Activated T-cell treated with anti-CD3 and anti-CD28 coated beads for 1 hour (primary cell): Measurements from ENCODE around the gene HCN2.

ENCODE experiments used
- DNase-seq: peaks from one replicate; pipeline ENCODE4 v3.0.0-alpha.2; 2020; ENCODE audit warnings: low read depth

Gene HCN2

DNA sequence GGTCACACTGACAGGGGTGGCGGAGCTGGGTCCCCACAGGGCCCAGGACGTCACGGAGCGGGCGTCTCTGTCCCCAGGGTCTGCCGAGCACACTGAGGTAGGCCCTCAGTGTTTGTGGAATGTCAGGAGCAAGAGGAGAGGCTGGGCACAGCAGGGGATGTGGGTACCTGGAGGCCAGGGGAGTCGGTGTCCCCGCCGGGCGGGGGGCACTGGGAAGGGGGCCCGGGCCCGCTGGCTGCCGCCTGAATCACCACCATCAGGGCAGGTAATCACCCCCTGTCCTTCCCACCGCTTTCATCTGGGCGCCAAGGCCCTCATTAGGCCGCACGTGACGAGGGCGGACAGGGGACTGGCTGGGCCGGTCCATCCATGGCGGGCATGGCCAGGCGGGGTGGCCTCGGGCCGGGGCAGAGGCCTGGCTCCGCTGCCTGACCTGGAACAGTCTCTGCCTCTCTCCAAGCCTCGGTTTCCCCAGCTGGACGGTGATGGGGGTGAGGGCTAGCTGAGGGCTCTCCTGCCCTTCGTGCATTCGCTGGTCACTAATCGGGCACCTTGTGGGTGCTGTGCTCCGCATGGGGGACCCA is 51.0 kb downstream of the HCN2 start:
- DNase-seq, result no peak

- no peak for DNase-seq
Observed at GRCh38 chr19:641702-642101, 52.0 kb downstream of the HCN2 start.

- no peak for DNase-seq
Observed at GRCh38 chr19:642767-643727, 53.4 kb downstream of the HCN2 start.

DNA sequence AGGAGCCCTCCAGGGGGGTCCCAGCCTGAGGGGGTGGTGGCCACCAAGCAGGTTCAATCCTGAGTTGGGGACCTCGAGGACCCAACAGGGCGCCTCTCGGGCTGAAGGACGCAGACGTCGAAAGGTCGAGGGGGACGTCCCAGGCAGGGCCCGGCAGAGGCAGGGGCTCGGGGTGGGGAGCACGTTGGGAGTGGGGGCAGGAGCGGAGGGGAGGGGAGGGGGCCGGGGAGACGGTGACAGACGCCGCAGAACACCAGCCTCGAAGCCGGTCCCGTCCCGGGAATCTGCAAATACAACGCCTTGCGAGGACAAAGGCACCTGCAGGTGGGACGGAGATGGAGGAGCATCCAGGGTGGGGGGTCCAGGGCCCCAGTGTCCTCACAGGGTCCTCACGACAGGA is 54.1 kb downstream of the HCN2 start:
- no peak for DNase-seq

GRCh38 chr19:644363-644762 is 54.7 kb downstream of the HCN2 start:
- no peak for DNase-seq

DNA sequence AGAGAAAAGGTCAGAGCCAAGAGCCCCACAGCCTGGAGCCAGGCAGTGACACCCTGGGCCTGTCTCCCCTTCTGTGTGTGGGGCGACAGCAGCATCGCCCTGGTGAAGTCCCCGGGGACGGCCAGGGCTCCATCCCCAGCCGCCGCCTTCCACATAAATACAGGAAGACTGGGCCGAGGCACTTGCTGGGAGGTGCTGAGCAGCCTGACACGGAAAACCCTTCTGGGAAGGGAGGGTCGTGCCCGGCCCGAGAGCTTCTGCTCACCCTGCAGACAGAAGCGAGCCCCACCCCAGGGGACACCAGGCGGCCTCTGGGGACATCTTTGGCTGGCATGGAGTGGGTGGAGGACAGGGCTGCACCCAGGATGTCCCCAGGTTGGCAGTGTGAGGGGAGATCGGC is 55.1 kb downstream of the HCN2 start:
- DNase-seq, result no peak

- DNase-seq, result no peak
Observed at GRCh38 chr19:645912-646778, 56.5 kb downstream of the HCN2 start.

GRCh38 chr19:646779-647565 is 57.3 kb downstream of the HCN2 start:
- DNase-seq, result no peak

DNA sequence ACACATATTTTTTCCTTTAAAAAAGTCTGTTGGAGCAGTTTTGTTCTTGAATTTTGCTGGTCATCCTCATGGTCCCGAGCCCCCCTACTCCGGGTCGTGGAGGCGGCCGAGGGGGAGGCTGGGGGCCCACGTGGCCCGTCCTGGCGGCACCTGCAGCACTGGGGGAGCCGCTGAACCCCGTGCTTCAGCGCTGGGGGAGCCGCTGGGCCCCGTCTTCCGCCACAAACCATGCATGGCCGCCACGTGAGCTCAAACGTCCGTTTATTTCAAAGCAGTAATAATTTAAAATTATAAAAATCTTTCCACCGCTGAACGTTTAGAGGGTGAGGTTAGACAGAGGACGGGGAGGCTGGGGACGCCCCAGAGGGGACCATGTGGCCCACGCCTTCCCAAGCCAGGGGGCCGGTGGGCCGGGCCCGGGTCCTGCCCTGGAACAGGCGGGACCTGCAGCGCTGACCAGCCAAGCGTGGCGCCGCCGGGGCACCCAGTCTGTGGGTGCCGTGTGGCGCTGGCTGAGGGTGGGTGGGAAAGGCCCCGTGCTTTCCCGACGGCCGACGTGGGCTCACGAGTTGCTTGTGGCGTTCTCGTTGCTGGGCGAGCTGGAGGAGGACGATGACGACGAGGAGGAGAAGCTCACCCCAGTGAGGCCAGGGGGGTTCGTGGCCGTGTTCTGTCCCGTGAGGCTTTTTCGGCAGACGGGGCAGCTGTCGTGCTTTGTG is 58.0 kb downstream of the HCN2 start:
- DNase-seq, result no peak

DNA sequence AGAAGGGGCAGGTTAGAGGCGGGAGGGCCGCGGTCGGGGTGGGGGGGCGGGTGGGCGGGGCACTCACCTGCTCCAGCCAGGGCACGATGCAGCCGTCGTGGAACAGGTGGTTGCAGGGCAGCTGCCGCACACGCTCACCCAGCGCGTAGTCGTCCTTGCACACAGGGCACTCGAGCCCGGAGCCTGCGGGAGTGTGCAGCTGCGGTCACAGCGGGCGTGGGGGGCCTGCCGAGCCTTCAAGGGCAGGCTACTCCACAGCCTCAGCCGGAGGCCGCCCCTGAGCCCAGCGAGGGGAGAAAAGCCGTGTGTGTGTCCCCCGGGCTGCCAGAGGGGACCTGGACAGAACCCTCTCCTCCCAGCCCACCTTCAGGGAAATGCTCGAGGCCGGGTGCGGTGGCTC is 58.6 kb downstream of the HCN2 start:
- no peak for DNase-seq

- DNase-seq, result no peak
Observed at GRCh38 chr19:648904-649801, 59.5 kb downstream of the HCN2 start.

GRCh38 chr19:650121-650520 is 60.4 kb downstream of the HCN2 start:
- no peak for DNase-seq

- DNase-seq, result no peak
Observed at GRCh38 chr19:651114-651818, 61.6 kb downstream of the HCN2 start.

GRCh38 chr19:651991-652390 is 62.3 kb downstream of the HCN2 start:
- DNase-seq, result no peak

GRCh38 chr19:652467-653389 is 63.0 kb downstream of the HCN2 start:
- no peak for DNase-seq

DNA sequence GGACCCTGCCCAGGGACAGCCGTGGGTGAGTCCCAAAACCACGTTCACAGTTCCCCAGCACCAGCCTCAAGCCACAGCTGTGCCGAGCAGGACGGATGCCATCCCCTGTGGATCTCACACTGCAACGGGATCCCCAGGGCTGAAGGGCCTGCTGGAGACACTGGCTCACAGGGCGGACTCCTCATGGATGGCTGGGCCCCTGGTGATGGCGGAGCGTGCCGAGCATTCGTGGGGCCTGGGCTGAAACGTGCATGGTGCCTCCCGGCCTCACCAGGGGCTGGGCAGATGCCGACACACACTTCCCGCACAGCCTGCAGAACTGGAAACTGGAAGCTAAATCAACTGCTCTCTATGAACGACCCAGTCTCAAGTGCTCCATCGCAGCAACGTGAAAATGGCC is 63.7 kb downstream of the HCN2 start:
- no peak for DNase-seq

DNA sequence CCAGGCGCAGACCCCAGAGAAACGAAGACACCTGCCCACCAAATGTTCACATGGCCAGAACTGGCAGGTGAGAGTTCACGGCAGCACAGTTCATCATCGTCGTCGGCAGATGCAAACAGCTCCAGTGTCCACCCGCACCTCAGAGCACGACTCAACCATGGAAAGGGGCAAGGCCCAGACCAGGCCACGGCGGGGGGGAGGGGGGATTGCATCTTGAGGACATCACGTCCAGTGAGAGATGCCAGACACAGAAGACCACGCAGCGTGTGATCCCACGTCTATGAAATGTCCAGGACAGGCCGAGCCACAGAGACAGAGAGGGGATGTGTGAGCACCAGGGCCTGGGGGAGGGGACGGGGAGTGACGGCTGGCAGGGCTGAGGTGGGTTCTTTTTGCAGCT is 66.0 kb downstream of the HCN2 start:
- DNase-seq, result no peak
